GM19324 (cell line): ENCODE measurements around the gene ITPK1.

Experiments used
- ATAC-seq: cut with Tn5 transposase; IDR thresholded peaks from one replicate; pipeline ENCODE4 v1.9.1; 2021; ENCODE audit warnings: mild to moderate bottlenecking, moderate library complexity; ENCODE audit not compliant: unreplicated experiment, low FRiP score

ITPK1 gene

DNA sequence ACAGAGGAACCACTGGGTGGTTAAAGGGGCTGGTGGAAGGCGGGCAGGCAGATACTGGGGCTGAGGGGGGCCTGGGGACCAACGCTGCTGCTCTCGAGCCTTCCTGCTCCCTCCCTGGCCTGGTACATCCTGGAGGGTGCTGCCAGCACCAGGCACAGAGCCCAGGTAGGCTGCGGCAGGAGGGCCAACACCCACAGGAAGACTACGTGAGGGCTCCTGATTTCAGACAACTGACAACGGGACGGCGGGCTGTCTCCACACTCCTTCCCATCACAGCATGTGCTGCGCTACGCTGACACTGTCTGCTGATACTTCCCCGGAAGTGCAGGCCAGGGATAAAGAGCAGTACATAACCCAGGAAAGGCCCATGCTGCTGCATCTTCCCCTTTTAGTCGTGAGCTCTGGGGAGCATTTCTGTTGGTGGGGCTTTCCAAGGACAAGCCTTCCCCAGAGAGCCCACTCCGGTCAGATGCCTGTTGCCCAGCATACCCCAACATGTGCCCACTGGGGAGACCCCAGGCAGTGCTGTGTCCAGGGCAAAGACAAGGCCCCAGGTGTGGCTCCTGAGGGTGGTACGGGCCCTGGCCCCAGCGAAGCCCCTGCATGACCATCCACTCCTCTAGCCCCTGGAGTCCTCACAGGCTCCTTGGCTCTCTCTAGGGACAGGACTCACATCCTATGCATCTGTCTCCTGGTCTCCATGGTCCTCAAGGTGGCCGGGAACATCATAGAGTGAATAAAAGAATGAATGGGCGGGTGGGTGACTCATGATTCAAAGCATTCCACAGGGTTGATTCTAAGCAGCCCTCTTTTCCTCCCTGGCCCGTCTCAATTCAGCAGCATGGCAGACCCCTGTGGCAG lies 154.8 kb downstream of the ITPK1 start:
- no peak for ATAC-seq

DNA sequence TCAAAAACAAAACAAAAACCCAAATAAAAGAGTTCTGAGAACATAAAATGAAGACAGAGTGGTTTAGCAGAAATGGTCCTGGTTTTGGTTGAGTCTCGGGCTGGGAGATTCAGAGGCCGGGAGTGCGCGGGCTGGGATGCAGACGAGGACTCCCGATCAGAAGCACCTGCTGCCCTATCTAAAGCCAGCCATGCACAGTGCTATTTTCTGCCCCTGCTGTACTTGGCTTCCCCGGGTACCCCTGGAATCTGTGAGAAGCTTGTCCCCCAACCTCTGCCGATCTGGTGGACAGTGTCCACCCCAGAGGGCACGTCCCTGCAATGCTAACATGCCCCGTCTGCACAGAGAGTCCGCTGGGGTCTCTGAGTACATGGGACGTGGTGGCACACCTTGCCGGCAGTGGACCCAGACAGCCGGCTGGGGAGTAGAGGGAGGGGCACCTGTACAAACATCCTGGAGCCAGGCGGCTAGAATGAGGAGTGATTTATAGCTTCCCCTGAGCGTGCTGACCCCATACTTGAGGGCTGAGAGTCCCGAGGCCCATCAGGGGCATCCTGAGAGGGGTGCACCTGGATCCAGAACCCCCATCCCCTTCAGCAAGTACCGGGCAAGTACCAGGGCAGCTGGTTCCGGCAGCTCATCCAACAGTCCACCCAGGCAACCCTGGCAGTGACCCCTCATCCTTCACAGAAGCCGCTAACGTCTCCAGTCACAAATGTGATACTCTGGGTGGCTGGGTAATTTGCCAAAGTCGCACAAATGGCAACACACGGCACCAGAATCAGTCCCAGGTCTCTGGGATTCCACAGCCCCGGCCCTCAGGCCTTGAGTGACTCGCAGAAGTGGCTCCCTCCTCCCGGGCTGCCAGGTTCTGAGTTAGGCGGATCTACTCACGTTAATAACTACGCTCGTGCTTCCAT lies 155.7 kb downstream of the ITPK1 start:
- ATAC-seq = no peak

DNA sequence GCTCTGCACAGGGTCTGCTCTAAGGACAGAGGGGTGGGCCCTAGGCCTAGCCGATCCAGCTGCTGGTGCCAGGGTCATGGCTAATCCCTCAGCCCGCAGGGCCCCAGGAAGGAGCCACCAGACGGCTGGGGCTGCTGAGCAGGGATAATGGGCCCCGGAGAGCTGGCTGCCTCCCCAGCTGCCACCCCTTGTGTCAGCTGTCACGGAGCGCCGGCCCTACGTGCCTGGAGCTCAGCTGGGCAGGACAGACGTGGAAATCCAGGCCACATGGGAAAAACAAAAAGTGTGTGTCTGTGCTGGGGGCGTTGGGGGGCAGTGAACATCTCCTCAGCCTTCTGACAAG lies 156.6 kb downstream of the ITPK1 start:
- ATAC-seq = no peak

DNA sequence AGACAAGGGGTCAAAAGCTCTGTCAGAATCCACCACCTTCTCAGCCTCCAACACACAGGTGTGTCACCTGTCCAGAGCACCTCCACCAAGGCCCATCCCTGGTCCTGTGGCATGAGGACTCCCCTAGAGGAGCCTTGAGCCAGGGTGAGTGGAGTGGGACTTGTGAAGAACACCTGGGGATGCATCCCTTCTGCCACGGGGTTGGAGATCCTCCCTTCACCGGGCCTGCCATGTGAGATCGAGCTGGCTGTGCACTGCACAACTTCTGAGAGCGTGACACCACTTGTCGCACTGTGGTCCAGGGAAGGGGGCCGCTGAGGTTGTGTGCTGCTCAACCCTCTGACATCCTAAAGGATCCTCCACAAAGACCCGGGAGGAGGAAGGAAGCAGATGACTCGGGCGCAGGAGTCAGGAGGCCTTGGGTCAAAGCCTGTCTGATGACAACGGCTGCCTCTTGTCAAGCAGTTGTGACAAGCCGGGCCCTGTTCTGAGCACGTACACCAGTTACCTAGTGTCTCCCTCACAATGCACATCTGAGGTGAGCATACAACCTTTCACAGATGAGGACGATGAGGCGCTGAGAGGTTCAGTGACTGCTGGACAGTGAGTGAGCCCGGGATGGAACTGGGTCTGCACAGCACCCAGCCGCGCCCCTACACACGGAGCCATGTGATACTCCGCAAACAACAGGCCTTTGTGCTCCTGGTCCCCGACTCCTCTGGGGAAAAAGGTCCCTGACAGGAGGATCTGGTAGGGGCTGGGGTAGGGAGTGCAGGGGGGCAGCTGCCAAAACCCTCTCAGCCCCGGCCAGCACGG lies 157.1 kb downstream of the ITPK1 start:
- ATAC-seq = no peak

DNA sequence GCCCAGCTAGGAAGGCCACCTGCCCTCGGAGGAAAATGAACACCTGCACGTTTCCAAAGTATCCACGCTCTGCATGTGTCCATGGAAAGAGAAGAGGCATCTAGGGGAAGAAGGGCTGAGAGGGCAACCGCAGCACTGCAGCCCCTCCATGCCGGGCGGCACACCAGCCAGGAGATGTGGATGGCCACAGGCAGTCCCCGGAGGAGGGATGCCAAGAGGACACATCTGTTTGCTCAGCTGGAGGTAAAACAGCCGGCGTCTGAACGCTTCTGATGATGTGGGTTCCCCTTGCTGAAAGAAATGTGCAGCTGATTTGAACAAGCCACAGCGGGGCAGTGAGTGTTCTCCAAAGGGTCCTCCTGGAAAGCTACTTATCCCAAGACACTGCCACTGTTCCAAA lies 158.8 kb downstream of the ITPK1 start:
- no peak for ATAC-seq

DNA sequence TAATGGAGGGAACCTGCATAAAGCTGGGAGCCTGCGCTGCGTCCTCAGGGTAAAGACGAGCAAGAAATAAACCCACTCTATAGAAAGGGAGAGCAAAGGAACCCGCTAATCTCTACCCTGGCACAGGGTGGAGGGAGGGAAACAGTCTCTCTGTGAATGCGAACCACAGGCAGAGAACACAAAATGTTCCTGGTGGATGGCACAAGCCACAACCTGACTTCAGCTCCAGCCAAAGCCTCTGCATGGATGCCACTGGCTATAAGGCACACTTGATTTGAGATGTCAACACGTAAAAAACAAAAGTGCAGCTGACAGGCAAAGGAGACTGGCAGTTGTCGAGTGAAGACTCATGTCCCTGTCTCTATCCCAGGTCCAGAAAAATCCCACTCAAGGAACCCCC lies 160.3 kb downstream of the ITPK1 start:
- no peak for ATAC-seq

DNA sequence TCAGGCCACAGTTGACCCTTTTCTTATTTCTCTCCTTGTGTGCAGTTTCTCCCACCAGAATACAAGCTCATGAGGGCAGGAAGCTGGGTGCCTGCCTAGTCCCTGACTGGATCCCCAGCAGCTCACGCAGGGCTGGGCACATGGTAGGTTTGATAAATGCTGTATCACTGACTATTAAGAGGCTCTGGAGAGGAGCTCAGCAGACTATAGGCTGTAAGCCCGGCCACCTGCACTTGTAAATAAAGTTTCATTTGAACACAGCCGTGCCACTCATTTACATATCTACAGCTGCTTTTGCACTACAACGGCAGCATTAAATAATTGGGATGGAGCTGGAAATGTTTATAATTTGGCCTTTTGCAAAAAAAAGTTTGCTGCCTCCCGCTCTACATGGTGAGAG lies 160.8 kb downstream of the ITPK1 start:
- no peak for ATAC-seq

DNA sequence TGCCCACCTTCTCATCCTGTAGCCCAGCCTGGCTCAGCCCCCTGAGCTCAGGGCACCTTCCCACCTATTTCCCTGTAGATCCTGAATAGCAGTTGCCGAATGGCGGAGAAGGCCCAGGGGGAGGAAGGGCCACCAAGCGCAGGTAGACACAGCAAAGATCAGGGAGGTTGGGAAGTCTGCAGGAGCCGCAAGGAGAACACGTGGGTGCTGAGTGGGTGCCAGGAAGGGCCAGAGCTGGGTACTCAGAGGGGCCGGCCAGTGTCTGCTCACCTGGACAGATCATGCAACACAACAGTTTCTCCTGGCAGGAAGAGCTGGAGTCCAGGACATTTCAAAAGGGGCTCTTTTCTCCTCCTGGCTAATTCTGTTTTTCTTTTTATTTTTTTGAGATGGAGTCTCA lies 162.2 kb downstream of the ITPK1 start:
- no peak for ATAC-seq

DNA sequence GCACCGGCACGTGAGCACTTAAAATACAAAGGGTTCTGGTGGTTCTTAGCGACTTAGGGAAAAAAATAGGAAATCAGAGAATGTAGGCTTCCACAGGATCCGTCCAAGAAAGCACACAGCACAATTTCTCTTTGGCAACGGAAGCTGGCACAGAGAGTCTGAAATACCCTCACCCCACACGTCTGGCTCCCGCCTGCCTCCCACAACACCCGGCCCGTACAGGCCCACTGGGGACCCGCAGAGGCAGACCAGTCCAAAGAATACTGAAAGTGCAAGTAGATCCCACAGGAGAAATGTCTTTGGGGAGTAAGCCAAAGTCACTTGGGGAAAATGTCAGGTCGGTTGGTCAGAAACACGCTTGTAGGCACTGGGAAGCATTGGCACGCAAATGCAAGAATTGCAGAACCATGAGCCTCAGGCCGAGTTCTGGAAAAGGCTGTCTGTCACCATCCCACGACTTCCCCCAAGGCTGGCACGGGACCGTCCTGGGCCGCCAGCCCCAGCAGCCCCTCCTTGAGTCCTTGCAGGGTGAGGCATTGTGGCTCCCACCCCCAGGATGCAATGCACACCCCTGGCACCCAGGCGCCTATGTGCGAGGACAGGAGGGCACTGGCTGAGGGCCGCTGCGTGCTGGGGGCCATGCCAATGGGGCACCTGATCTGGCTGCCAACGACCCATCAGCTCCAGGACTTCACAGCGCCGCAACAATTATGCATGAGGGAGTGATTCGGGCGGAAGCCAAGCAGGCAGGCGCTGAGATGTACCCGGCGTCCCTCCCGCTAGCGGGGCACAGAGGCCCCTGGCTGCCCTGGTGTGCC lies 163.0 kb downstream of the ITPK1 start:
- ATAC-seq = no peak

DNA sequence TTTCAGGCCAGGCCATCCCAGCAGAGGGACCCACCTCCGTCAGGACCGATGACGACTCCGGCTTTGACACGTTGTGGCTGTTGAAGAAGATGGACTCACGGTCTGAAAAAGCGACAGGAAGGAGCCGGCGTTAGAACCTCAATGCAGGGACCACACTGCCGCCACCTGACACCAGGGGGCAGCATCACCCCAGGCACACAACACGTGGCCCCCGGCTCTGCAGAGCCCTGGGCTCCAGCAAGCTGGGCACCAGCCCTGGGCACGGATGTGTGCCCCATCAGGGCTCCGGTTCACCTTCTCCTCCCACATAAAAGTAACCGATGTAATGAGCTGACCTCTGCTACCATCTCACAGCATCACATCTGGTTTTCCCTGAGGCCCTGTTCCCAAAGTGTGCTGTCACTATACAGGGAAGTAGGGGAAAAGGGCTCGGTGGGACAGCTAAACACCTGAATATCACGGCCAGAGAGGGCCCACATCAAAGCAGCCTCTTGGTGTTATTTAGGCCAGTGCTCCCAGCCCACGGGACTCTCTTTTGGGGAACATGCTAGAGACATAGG lies 163.7 kb downstream of the ITPK1 start:
- peak; percentile 59 for ATAC-seq

DNA sequence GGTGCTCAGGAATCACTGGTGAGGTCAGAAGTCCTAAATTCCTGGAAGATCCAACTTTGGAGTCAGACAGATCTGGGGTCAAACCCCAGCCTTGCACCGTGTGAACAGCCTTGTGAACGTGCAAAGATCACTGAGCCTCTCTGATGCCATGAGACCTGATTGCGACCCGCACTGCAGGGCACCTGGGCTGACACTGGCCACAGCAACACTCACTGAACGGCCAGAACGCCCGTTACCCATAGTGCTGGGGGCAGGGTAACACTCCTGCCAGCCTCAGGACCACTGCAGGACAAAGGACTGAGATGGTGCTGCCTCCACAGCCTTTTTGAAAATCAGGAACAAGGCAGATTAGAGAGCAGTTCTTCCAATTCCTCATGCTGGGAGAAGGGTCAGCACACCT lies 164.5 kb downstream of the ITPK1 start:
- no peak for ATAC-seq

DNA sequence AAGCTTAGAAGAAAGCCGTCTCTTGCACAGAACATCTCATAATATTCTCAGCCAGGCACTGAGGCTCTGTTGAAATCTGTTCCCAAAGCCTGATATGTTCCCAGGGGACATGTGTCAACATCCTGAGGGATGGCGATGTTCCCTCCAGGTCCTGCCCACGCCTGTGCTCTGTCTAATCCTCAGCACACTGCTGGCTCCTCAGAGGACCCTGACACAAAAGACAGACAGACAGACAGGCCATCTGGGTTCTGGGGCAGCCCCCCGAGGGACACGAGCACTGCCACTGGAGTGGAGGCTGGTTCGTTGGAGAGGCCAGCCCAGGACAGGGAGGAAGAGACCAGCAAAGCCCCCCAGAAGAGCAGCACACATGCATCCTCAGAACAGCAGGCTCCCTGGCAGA lies 165.0 kb downstream of the ITPK1 start:
- ATAC-seq = no peak

DNA sequence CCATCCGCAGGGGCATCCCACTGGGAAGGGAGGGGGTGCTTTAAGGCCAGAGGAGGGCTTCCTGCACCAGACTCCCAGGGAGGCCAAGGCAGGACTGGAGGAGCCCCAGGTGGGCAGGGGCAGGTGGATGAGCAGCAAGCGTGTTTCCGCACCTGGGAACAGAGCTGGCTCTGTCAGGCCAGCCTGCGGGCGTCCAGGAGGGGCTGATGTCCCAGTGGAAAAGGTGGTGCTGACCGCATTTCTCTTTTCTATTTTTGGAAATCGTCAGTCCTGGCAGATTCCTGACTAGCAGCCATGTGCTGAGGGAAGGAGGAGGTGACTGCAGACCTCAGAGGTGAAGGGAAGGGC lies 165.6 kb downstream of the ITPK1 start:
- ATAC-seq = no peak

DNA sequence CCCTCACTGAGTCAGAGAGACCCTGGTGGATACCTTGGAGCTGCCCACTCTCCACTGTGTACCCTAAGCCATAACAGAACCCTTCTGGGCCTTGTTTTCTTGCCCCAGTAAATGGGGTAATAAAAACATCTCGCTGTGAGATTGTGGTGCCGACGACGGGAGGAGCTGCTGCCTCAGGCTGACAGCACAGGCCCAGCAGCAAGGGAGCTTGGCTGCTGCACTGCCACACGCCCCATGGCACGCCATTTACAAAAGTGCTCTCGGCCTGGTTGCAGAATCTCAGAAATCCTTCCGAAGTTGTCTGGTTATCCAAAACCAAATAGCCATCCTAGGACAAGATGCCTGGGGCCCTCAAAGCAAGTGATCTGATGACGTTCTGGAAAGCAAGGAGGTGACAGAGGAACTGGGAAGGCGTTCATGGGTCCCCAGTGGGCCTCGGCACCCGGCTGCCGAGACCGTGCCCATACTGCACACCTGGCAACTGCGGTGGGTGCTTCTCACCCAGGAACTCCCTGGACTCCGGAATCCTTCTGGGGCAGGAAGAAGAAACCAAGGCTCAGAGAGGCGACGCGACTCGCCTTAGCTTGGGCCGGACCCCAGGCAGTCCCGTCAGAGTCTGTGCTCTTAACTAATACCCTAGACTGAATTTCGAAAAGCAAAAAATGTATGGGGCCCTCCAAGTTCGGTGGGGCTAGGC lies 166.1 kb downstream of the ITPK1 start:
- ATAC-seq = no peak

DNA sequence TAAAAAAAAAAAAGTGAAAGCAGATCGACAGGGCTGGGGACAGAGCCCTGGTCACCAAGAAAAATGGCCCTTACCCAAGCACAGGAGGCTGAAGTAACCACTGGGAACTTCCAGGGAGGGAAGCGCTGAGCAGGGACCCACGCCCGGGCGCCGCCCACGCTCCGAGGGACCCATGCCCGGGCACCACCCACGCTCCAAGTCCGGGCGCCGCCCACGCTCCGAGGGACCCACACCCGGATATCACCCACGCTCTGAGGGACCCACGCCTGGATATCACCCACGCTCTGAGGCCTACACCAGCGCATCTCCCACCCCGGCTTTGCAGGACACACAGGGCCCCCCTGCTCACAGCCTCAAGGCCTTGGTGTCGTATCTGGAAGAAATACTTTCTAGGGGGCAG lies 167.1 kb downstream of the ITPK1 start:
- no peak for ATAC-seq

DNA sequence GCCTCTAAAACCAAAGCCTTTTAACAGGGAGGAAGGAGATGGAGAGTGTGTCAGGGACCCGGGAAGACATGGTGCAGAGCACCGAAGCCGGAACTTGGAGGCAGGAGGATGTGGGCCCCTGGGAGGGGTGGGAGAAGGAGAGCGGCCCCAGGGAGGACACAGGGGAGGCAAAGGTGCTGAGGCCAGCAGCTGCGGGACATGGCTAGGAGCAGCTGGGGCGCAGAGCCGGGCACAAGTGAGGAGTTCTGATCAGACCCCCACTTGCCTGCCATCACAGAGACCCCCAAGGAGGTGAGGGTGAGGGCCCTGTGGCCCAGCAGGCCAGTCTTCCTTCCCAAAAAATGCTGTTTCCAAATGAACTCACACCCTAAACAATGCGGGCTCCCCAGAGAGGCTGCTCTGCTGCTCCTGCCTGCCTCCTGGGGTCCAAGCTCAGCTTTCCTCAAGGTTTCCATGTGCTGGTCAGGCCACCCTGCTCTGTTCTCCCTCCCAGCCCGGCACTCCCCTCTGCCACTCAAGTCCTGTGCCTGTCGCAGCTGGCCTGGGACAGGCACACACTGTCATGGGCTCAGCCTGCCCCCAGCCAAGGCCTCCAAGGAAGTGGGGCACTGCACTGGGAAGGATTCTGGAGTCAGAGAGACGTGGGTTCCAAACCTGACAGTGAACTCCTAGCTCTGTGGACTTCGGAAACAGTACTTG lies 168.7 kb downstream of the ITPK1 start:
- ATAC-seq = no peak

DNA sequence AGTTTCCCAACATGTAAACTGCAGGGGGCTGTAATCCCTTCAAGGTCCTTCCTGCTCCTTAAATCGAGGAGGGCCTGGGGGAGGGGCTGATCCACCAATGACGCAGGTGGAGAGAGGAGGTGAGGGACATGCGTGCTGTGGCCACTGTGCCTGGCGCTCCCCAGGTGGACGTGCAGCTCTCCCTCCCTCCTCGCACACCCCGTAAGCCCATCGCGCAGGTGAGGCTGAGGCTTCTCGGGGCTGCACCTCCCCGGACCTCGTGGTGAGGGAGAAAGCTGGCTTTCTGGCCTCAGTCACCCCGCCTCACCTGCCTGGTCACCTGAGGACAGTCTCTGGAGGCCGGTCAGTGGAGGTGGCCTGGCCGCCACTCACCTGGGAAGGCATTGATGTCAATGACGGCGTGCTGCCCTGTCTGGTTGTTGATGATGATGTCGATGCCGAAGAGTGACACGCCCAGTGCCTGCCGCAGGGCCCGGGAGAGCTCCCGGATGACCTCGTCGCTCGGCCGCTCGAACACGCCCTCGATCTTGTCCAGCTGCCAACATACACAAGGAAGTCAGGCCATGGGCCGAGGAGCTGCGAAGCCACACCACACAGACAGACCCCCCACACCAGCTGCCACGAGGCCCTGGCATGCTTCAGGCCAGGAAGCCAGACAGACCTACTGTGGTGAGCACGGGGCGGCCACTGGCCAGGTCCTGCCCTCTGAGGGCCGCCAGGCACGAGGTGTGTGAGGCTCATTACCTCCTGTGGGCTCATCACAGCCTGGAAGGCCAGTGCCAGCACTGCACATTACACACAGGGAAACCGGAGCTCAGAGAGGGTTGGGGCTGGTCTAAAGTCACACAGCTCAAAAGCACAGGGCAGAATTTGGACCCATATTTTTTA lies 169.5 kb downstream of the ITPK1 start:
- no peak for ATAC-seq

DNA sequence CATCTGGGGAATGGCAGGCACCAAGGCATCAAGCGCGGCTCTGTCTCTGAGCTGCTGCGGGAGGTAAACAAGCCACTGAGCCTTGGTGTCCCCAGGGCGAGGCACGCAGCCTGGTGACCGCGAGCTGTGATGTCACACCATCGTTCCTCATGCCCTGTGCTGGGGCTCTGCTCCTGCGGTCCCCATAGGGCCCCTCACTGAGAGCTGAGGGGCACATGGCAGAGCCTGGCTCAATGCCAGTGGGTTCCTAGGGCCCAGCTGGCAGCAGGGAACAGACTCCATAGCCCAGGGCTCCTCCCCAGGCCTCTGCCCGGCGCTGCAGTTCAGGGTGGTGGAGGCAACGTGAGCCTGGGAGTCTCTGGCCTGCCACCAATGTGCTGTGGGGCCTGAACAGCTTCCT lies 170.2 kb downstream of the ITPK1 start:
- no peak for ATAC-seq
